ENCODE measurements around the gene ZNF334.

Gene ZNF334

GRCh38 chr20:46464451-46464850 is 48.9 kb downstream of the ZNF334 start:
- no peak overlapping the region for H3K27ac ChIP-seq
- TF ChIP-seq ZFX (IDR thresholded peaks at IDR 0.05), result no peak
- TF ChIP-seq, protein P1, sequence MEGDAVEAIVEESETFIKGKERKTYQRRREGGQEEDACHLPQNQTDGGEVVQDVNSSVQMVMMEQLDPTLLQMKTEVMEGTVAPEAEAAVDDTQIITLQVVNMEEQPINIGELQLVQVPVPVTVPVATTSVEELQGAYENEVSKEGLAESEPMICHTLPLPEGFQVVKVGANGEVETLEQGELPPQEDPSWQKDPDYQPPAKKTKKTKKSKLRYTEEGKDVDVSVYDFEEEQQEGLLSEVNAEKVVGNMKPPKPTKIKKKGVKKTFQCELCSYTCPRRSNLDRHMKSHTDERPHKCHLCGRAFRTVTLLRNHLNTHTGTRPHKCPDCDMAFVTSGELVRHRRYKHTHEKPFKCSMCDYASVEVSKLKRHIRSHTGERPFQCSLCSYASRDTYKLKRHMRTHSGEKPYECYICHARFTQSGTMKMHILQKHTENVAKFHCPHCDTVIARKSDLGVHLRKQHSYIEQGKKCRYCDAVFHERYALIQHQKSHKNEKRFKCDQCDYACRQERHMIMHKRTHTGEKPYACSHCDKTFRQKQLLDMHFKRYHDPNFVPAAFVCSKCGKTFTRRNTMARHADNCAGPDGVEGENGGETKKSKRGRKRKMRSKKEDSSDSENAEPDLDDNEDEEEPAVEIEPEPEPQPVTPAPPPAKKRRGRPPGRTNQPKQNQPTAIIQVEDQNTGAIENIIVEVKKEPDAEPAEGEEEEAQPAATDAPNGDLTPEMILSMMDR (conservative IDR thresholded peaks at IDR 0.05), result no peak

GRCh38 chr20:46463852-46464251 is 49.5 kb downstream of the ZNF334 start:
- no peak overlapping the region for H3K27ac ChIP-seq
- TF ChIP-seq, protein P1 (conservative IDR thresholded peaks at IDR 0.05), result no peak

DNA sequence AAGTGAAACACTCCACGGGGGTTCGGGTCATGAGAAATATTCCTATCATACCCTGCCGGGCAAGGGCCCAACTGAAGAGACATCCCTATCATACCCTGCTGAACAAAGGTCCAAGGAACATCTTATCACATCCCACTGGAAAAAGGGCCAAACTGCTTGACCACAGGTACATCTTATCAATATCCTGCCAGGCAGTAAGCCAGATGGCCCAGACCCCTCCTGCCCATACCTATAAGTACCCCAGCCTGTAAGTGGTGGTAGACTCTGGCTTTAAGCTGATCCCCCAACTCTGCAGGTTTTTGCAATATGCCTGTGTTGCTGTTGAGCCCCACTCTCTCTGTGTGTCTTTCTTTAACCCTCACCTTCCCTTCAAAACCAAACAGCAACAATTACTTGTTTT is 51.6 kb downstream of the ZNF334 start:
- H3K27ac ChIP-seq, result no peak overlapping the region
- no peak for TF ChIP-seq ZFX (IDR thresholded peaks at IDR 0.05)
- TF ChIP-seq, protein P1 (conservative IDR thresholded peaks at IDR 0.05), result no peak

- no peak overlapping the region for H3K27ac ChIP-seq
These were observed 54.3 kb downstream of the ZNF334 start for GRCh38 chr20:46458866-46459750.

DNA sequence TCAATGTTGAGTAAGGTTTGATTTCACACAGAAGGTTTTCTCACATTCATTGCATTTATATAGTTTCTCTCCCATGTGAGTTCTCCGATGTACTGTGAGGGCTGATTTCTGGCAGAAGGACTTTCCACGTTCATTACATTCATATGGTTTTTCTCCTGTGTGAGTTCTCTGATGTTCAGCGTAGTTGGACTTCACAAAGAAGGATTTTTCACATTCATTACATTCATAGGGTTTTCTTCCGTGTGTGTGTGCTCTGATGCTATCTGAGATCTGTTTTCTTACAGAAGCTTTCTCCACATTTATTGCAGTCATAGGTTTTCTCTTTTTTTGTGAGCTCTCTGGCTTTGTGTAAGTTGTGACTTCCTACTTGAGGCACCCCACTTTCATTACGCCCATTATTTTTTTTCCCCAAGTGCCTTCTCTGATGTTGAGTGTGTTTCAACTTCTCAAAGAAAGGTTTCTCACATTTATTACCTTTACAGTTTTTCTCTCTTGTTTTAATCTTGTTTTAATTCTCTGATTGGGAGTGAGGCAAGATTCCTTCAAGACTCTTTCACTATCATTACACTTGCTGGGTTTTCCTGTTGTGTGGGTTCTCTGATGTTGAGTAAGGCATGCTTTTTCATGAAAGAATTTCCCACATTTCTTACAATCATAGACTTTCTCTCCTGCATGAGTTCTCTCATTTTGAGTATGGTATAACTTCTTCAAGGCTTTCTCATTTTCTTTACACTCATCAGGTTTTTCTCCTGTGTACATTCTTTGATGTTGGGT is 56.9 kb downstream of the ZNF334 start:
- no peak overlapping the region for H3K27ac ChIP-seq
- TF ChIP-seq, protein P1 (conservative IDR thresholded peaks at IDR 0.05), result no peak
- TF ChIP-seq ZFX (IDR thresholded peaks at IDR 0.05), result no peak

More at GRCh38 chr20:46458866-46459750, 54.3 kb downstream of the ZNF334 start:
- TF ChIP-seq, protein P1 (conservative IDR thresholded peaks at IDR 0.05), result no peak
- no peak for TF ChIP-seq ZFX (IDR thresholded peaks at IDR 0.05)

- H3K27ac ChIP-seq, result no peak overlapping the region
- TF ChIP-seq, protein P1 (conservative IDR thresholded peaks at IDR 0.05), result no peak
- no peak for TF ChIP-seq ZFX (IDR thresholded peaks at IDR 0.05)
These were observed 57.6 kb downstream of the ZNF334 start for GRCh38 chr20:46455729-46456128.
